ENCODE results near the gene GYS1.
"Not testable (repeated sequence)": the region's sequence is repeated elsewhere in the genome, so short reads cannot be mapped to it uniquely, and the experiment has no call there.

The GYS1 gene
- 31.7 reads per million, percentile 58 among the genes with 10 or more reads in this experiment for total RNA-seq

GRCh38 chr19:48993175-48994034, at the start of gene GYS1, which contains the start of gene RUVBL2:
GYS1 (minus strand) TSS chr19:48993309; CDS start chr19:48993112, 197 bp downstream.
RUVBL2 (plus strand) TSS chr19:48993887; CDS start chr19:48993912, 25 bp downstream.
- DNase-seq: peak; percentile 99

GRCh38 chr19:49042666-49043065, 49.6 kb upstream of the GYS1 start:
- DNase-seq: not testable (repeated sequence)

- DNase-seq: no peak
These were observed 49.1 kb upstream of the GYS1 start for GRCh38 chr19:49042177-49042576.

- DNase-seq: not testable (repeated sequence)
These were observed 46.6 kb upstream of the GYS1 start for GRCh38 chr19:49039736-49040135.

- not testable (repeated sequence) for DNase-seq
These were observed 45.6 kb upstream of the GYS1 start for GRCh38 chr19:49038557-49039276.

- DNase-seq: not testable (repeated sequence)
These were observed 45.0 kb upstream of the GYS1 start for GRCh38 chr19:49038111-49038510.

- not testable (repeated sequence) for DNase-seq
These were observed 43.7 kb upstream of the GYS1 start, which contains the start of gene CGB1 for GRCh38 chr19:49036815-49037214. CGB1 (minus strand) TSS chr19:49036895; CDS start chr19:49036711, 184 bp downstream.

GRCh38 chr19:49031642-49032301, 38.7 kb upstream of the GYS1 start, which contains the start of gene CGB2:
CGB2 (plus strand) TSS chr19:49031890; CDS start chr19:49032096, 206 bp downstream.
- DNase-seq: peak; percentile 28

GRCh38 chr19:49030323-49030722, 37.2 kb upstream of the GYS1 start:
- not testable (repeated sequence) for DNase-seq

GRCh38 chr19:49029749-49030148, 36.6 kb upstream of the GYS1 start:
- not testable (repeated sequence) for DNase-seq

GRCh38 chr19:49028686-49029085, 35.6 kb upstream of the GYS1 start:
- not testable (repeated sequence) for DNase-seq

GRCh38 chr19:49025599-49025998, 32.5 kb upstream of the GYS1 start:
- not testable (repeated sequence) for DNase-seq

- DNase-seq: not testable (repeated sequence)
These were observed 32.0 kb upstream of the GYS1 start for GRCh38 chr19:49025088-49025487.

- not testable (repeated sequence) for DNase-seq
These were observed 31.1 kb upstream of the GYS1 start, which contains the start of gene CGB3 for GRCh38 chr19:49024233-49024632. CGB3 (minus strand) TSS chr19:49024333; CDS start chr19:49023971, 362 bp downstream.

GRCh38 chr19:49022116-49022515, 29.0 kb upstream of the GYS1 start:
- no peak for DNase-seq

GRCh38 chr19:49020931-49021895, 28.1 kb upstream of the GYS1 start:
- DNase-seq: no peak

GRCh38 chr19:49020342-49020741, 27.2 kb upstream of the GYS1 start:
- DNase-seq: no peak

GRCh38 chr19:49019242-49019932, 26.3 kb upstream of the GYS1 start:
- peak; percentile 48 for DNase-seq

GRCh38 chr19:49018388-49019241, 25.5 kb upstream of the GYS1 start:
- not testable (repeated sequence) for DNase-seq

All from effector CD4-positive, alpha-beta T cell (primary cell).